Activated naive CD4-positive, alpha-beta T cell (primary cell): Measurements from ENCODE around the gene NOS3.

Source experiments
- DNase-seq, 4 experiments: peaks; one replicate each; lab custom pipeline; 2025; lab: John Stamatoyannopoulos, UW

The NOS3 gene

DNA sequence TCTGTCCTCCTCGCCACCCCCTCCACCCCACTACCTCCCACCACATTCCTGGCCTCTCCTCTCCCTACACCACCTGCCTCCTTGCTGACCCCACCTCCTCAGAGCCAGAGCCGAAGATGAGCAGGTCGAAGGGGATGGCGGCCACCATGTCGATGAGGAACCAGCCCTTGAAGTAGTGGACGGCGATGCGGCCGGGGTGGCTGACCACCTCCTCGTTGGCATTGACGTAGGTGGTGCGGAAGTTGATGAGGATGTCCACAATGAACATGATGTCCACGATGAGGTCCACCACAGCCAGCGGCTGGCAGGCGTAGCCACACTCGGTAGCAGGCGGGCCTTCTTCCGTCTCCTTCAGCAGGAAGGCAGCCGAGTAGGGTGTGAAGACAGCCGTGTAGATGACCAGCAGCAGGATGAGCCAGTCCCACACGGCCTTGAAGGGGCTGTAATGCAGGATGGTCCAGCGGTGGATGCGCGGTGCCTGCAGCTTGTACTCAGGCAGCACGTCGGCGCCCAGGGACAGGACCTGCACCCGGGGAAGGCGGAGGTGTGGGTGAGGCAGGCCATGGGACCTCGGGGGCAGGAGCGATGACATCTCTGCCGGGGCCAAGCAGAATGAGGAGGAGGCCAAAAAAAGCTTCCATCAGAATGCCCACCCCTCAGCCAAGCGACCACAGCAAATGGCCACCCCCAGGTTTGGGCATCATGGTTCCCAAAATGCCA is 38.3 kb upstream of the NOS3 start:
- no peak for DNase-seq

GRCh38 chr7:150953061-150953997 is 37.5 kb upstream of the NOS3 start:
- no peak for DNase-seq

DNA sequence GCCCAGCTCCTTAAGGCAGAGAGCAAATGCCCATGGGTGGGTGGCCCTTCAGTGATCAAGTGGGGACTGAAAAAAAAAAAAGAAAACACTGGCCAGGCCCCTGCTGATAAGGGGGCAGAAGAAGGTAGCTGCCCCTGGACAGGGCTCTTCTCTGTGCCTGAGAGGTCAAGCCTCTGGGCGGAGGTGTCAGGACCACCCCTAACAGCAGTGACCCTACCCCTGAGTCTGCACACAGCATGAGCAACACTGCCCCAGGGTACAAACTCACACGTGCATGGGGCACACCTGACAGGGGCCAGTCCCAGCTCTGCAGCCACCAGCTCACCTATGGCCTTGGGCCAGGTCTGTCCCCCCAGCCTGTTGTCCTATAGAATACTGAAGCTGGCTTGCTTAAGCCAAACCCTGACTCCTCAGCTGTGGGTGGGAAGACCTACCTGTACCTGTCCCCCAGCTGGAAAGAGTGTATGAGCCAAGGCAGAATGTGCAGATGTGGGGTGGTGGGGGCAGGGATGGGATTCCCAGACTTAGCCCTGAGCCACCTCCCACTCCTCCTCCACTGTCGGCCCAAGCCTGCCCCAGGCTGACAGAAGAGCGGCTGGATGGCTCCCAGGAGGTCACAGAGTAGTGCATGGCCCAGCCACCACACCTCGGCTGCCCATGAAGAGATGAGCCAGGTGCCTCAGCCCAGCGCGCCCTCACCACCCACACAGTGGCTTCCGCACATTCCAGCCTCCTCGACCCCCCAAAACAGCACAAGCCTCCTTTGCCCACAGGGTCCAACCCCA is 36.4 kb upstream of the NOS3 start:
- no peak for DNase-seq

DNA sequence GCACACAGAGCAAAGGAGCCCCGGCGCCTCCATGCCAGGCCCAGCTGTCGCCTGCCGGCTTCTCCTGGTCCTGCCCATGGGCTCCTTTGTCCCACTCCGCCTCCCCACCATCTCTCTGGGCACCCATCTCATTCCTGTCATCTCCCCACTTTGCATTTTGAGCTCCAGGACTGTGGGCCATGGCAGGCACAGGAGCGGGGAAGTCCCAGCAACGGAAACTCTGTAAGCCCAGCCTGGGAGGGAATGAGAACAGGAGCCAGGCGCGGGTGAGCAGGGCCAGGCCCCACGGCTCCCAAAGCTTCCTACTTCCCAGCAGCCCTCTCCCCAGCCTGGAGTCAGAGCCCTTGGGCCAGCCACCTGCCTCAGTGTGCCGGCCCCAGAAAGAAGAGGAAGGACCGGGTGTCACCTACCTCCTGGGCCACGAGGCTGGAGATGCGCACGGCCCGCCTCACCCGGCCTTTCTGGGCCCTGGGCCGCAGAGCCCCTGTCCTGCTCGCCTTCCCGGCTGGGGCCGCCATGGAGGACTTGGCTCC is 35.8 kb upstream of the NOS3 start:
- DNase-seq = no peak

DNA sequence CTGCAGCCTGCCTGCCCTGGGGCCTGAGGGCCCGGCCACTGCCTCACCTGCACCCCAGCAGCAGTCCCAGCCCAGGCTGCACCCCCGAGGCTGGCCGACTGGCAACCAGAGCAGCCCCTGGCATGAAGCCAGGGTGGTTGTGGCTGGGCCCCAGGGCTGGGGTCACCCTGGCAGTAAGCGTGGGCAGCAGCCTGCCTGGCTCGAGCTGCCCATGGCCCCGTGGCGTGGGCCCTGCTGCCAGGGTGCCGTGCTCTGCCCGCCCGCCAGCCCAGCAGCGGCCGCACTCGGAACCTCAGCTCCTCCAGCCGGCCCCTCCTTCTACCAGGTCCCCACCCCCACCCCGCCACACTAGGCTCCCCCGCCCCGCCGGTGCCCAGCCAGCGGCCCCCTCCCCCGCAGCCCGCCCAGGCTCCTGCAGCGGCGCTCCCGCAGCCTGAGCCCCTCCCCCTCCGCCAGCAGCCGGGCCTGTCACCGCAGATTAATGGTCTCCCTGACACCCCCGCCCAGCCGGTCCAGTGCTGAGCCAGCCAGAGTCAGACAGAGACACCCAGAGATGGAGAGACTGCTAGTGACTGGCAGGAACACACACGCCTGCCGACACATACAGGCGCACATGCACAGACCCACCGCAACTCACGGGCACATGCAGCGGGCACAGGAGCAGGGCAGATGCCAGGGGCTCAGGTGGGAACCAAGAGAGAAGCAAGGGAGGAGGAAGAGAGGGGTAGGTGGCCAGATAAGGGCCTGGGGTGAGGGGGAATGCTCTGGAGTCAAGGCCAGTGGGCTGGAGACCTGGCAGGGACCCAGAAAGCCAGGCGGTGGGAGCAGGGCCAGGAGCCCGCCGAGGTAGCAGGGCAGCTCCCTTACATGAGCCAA is 35.1 kb upstream of the NOS3 start:
- no peak for DNase-seq

DNA sequence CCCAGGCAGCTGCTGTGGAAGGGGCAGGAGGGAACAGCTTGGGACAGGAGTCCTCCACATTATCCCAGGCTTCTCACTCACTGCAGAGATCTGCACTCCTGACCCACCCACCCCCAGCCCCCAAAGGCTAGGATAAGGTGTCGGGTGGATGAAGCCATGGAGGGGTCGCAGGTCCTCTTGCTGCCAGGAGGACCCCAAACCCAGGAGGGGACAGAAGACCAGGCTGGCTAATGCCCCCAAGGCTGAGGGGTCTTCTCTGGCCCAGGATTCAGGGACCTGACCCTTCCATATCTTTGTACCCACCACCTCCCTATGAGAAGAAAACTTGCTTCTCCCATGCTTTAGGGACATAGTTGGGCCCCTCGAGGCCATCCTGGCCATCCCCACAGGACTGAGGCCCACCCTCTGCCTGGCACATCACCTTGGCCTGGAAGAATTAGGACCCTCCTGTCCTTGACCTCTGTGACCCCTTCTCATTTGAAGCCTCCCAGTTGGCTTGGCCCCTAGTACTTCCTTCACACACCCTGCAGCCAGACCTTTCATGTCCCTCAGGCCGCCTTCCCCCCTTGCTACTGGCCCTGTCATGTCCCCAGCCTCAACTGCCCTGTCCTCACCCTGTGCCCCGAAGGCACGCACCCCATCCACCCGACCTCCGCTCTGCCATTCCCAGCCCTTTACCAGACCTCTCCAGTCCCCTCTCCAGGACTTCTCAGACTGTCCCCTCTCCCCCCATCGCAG is 34.3 kb upstream of the NOS3 start:
- DNase-seq = no peak

DNA sequence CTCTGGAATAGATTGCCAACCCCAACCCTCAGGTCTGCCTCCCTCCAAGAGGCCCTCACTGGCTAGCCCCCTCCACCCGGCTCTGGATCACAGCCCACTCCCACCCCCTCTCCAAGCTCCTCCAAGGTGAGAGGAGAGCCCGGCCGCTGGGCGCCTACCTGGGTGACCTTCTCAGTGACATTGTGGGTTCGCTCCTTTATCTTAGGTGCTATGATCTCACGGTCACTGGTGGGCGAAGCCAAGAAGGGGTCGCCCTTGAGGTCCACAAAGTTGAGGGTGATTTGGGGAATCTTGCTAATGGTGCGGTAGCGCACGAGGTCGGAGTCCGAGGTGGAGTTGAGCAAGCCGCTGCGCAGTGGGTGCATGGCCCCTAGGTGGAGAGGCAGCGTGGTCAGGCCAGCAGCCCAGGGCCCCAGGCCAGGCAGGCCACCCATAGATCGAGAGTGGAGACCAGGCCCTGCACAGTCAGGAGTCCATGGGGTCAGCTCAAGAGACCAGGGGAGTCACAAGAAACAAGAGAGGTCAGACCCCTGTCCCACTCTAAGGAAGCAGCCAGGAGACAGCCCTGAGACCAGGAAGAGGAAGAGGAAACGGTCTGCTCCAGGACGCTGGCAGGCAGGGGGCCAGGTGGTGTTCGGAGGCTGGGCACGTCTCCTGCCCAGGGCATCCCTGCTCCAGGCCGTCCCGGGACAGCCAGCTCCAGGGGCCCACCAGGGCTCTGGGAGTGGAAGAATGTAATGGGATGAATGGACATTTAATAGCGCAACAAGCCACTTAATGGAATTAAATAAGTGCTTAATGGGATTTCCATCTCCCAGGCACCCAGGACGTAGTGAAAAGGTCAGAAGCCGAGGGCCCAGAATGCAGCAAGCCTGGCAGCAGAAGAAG is 33.4 kb upstream of the NOS3 start:
- no peak for DNase-seq

DNA sequence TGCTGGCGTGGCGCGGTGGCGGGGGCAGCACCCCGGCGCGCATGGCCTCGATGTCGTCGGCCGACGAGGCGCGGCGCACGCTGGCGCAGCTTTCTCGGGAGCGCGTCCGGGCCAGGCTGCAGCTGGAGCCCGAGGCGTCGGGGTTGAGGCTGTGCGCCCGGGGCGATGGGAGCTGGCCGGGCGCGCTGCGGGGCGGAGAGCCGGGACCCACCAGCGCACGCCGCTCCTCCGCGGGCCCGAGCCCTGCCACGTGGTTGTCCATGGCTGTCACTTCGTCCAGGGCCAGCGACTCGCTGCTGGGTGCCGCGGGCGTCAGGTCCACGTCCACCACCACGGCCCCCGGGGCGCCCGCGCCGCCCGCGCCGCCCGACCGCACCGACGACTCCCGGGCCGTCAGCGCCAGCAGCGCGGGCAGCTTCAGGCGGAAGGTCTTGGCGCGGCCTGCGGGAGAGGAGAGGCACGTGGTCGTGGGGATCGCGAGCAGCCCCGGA is 32.7 kb upstream of the NOS3 start:
- DNase-seq = no peak

DNA sequence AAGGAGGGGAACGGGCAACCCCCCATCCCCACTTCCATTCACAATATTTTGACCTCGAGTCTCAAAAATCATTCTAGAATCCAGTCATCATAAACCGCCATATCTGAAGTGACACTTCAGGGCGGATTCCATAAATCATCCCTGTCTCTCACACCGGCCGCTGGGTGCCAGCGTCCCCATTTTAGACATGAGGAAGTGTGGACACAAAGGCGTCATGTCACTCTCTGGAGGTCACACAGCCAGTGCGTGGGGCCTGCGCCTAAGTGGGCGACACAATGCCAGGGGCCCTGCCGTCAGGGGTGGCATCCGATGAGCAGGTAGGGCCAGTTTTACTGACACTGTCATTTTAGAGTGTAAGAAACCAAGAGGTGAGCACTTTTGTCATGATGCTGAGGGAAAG is 32.2 kb upstream of the NOS3 start:
- no peak for DNase-seq

DNA sequence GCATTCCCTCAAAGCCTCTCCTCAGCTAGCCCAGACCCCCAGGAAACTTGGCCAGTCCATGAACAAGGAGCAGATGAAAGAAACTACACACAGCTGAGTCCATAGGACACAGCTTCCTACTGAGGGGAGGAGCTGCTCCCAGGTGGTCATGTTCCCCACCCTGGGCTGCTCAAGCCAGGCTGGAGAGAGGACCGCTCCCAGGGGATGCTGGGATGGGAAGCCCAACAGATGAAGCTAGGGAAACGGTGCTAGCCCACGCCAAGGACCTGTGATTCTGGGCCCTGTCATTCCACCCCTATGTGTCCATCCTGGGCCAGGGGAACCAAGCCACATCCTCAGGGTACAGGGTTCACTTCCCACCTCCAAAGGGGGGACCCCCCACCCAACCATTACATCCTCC is 31.7 kb upstream of the NOS3 start:
- DNase-seq = no peak

- DNase-seq = no peak
These were observed 30.8 kb upstream of the NOS3 start for GRCh38 chr7:150959739-150960734.

DNA sequence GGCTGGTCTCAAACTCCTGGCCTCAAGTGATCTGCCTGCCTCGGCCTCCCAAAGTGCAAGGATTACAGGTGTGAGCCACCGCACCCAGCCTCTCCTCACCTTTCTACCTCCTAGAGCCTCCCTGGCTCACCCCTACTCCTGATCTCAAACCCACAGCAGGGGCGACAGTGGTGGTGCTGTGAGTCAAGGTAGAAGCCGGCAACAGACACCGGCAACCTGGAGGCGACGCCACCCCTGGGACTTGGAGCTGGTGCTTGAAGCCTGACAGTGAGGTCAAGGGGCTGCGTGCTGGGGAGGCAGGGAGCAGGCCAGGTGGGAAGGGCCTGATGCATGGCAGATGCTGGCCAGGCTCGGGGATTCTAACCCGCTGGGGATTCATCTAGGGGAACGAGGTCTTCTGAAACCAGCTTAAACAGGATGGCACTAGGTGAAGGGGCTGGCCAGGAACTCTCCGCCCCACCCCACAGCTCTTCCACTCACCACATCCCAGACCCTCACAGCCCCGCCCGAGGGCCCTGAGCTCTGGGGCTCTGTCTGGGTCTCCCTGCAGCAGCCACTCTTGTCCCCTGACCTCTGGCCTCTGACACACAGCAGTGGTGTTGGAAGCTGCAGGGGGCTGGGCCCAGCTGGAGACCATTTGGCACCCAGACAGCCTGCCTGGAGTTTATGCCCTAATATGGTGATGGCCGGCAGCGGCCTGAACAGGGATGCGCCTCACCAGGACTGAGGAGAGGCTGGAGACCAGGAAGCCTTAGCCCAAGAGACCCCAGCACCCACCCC is 29.1 kb upstream of the NOS3 start:
- DNase-seq = no peak

GRCh38 chr7:150962290-150962552 is 28.6 kb upstream of the NOS3 start:
- no peak for DNase-seq

DNA sequence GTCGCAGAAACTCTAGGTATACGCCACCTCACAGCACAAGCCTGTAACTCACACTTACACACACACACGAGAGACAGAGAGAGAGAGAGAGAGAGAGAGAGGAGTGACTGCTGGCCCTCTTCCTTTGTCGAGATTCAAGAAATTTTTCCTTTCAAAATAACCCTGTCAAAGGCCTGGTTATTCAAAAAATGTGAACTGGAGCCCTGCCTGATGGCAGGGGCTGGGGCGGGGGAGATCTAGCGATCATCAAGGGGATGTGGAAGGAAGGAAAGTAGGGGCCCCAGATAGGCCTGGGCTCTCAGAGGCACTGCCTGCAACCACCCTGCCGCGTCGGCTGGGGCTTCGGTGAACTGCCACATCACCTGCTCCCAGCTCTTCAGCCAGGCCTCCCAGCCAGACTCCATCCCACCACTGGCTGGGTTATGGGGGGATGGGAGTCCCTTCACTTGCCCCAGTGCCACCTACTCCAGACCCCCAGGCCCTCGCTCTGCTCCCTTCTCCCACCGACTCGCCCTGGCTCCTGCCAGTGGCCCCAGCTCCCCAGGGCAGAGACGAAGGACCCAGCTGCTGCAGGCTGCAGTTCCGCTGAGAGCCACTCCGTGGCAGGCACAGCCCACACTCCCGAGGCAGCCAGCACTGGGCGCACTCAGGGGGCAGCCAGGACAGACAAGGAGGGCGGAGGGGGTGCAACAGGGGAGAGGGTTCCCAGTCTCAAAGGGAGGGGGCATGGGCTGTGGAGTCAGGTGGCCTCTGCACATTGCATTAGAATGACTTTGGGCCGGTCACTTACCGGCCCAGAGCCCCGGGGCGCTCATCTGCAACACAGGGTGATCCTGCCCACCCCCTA is 28.0 kb upstream of the NOS3 start:
- DNase-seq = peak in 3 of 4 experiments; percentile 17 to 55 (median 25)

DNA sequence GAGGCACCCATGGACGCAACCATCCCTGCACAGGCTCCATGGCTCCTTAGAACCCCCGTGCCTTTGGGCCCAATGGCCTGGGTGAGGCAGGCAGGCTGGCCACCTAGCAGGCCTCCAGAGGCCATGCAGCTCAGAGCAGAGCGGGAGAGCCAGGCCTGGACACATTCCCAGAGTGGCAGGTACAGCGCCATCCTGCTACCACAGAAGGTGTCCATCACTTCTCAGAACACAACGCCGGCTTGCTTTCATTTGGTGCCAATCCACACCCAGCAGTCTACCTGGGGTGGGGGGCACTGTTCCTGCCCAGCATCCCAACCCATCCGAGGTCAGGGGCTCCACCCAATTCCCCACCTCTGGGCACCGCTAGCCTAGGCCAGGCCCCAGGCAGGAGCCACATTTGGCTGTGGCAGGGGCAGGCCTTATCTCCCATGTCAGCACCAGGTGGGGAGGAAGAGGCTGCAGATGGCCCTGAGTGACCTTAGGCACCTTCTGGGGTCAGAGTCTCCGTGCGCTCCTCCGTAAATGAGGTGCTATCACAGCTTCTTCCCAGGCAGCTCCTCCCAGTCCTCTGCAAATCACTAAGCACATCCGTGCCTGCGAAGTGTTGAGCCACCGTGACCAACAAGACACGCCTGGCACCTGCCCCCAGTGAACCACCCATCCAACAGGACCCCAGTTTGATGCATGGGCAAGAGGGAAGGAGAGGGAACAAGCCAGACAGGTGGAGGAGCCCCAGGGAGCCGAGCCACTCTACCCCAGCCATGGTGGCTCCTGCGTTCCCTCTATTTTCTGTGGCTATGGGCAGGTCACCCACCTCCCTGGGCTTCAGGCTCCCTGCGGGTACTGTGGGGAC is 26.9 kb upstream of the NOS3 start:
- DNase-seq = no peak
